ENCODE results near the gene SMIM20.

- TF ChIP-seq CTCF (conservative IDR thresholded peaks at IDR 0.05; ENCODE audit: low read length) (no peak), EZH2phosphoT487 (IDR thresholded peaks at IDR 0.05; ENCODE audit: borderline replicate concordance, low read depth, low read length) (no peak)
Observed at GRCh38 chr4:25941457-25942221, 27.6 kb downstream of the SMIM20 start.
